Effector memory CD8-positive, alpha-beta T cell (primary cell): Measurements from ENCODE around the gene GALNT18.

Experiments
- ATAC-seq: fragments of 150-1000 bp; cut with Tn5 transposase; replicated peaks from 2 replicates; pipeline ENCODE4 v1.10.0; 2021; ENCODE audit warnings: mild to moderate bottlenecking, moderate library complexity
- DNase-seq, 3 experiments: peaks; one replicate each; pipeline ENCODE4 v3.0.0; 2021
- H3K27ac Mint-ChIP-seq, 2 donors: one replicate each; pipeline ENCODE4 v1.8.0; 2022; ENCODE audit warnings: mild to moderate bottlenecking in 2 of 2, mixed read lengths in 2 of 2, moderate library complexity in 2 of 2
- H3K27me3 Mint-ChIP-seq, 2 donors: one replicate each; pipeline ENCODE4 v1.8.0; 2022; ENCODE audit warnings: mixed read lengths in 2 of 2
- H3K36me3 Mint-ChIP-seq: one replicate; pipeline ENCODE4 v1.8.0; 2022; ENCODE audit warnings: mild to moderate bottlenecking, moderate library complexity, mixed read lengths; ENCODE audit not compliant: insufficient read depth
- H3K4me1 Mint-ChIP-seq, 2 donors: one replicate each; pipeline ENCODE4 v1.8.0; 2022; ENCODE audit warnings: low read depth in 2 of 2, mixed read lengths in 2 of 2
- H3K4me3 Mint-ChIP-seq, 2 donors: one replicate each; pipeline ENCODE4 v1.8.0; 2022; ENCODE audit warnings: mild to moderate bottlenecking in 2 of 2, mixed read lengths in 2 of 2, moderate library complexity in 2 of 2
- H3K9me3 Mint-ChIP-seq, 2 donors: one replicate each; pipeline ENCODE4 v1.8.0; 2022; ENCODE audit warnings: mixed read lengths in 2 of 2

GALNT18 gene

DNA sequence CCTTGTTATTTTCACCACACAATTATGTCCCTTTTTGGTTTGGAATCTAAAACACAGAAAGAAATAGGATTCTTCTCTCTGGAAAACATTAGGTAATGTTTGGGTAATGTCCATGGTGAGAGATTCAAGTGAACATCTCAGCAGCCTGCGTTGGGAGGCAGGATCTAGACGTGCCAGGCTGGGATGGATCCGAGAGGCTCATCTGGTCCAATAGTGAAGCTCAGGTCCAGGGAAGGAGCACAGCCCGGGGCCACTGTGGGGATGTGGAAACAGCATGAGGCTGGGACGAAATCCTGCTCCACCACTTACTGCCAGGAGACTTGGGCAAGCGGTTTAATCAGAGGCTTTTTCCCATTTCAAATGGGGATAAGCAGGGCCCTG is 378.6 kb downstream of the GALNT18 start:
- H3K27me3 Mint-ChIP-seq = peaks cover 0 to 7% of the 10 kb centered on the region in 2 donors
- H3K36me3 Mint-ChIP-seq = peaks cover 3% of the 10 kb centered on the region
- peak overlapping the region; percentile 48 to 65 for H3K4me3 Mint-ChIP-seq
- DNase-seq = no peak
- peak overlapping the region in 1 of 2 donors; percentile 88 for H3K27ac Mint-ChIP-seq
- peaks cover 11 to 29% of the 10 kb centered on the region in 2 donors for H3K4me1 Mint-ChIP-seq
- ATAC-seq = no peak
- peaks cover 0 to 12% of the 10 kb centered on the region in 2 donors for H3K9me3 Mint-ChIP-seq

DNA sequence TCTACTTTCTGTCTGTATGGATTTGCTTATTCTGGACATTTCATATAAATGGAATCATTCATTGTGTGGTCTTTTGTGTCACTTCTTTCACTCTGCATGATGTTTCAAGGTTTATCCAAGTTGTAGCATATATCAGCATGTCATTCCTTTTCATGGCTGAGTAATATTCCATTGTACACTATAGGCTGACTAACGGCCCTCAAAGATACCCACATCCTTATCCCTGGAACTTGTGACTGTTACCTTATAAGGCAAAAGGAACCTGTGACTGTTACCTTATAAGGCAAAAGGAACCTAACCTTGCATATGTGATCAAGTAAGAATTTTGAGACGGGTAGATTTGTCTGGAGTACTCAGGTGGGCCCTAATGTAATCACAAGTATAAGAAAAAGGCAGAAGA is 380.5 kb downstream of the GALNT18 start:
- Mint-ChIP-seq H3K9me3 (peaks cover 0 to under 1% of the 10 kb centered on the region in 2 donors), H3K27ac (no peak overlapping the region), H3K27me3 (peaks cover 0 to 12% of the 10 kb centered on the region in 2 donors), H3K4me1 (peaks cover 11 to 19% of the 10 kb centered on the region in 2 donors), H3K4me3 (no peak overlapping the region), H3K36me3 (no peaks in the 10 kb centered on the region)
- DNase-seq (no peak), ATAC-seq (no peak)

DNA sequence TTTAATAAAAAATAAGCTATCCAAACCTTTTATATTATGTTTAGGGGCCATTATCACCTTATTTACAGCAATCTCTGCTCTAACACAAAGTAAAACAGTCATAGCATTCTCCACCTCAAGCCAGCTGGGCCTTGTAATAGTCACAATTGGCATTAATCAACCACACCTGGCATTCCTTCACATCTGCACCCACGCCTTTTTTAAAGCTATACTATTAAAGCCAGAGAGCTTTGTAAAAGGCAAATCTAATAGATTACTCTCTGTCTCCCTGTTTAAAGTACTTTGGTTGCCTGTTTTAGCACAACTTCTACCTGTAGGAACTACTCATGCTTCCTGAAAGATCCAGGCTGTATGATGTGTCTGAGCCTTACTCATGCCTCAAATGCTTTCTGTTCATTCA is 381.8 kb downstream of the GALNT18 start:
- peaks cover 11 to 17% of the 10 kb centered on the region in 2 donors for H3K4me1 Mint-ChIP-seq
- ATAC-seq = no peak

DNA sequence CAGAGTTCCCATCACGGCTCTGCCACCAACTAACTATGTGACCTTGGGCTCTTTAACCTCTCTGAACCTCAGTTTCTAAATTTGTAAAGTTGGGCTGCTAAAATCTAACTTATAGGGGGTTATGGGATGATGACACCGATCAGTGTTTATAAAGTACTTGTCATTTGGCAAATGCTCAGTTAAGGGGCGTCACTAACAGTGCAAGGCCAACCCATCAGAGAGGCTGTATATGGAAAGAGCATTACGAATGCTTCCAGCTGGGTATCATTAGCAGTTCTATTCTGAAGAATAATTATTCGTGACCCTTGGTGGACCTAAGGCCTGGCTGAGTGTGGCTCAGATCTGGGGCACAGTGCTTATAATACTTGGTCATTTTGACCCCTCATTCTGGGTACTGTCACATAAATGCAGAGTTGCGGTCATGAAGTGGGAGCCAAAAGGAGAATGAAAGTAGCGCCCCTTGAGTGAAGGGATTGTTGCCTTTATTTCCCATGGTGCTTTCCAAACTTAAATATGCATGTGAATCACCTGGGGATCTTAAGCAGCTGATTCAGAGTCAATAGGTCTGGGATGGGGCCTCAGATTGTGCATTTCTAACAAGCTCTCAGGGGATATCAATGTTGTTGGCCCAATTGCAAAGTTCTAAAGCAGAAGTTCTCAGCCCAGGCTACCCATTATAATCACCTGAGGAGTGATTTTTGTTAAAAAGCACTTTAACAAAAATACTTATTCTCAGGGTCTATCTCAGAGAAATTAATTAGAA is 384.6 kb downstream of the GALNT18 start:
- no peak overlapping the region for H3K4me3 Mint-ChIP-seq
- no peaks in the 10 kb centered on the region for H3K9me3 Mint-ChIP-seq
- ATAC-seq (no peak), DNase-seq (no peak)
- H3K27me3 Mint-ChIP-seq = peaks cover 15 to 38% of the 10 kb centered on the region in 2 donors
- no peaks in the 10 kb centered on the region for H3K36me3 Mint-ChIP-seq
- H3K4me1 Mint-ChIP-seq = no peaks in the 10 kb centered on the region
- H3K27ac Mint-ChIP-seq = no peak overlapping the region

More for the DNA sequence above, 381.8 kb downstream of the GALNT18 start:
- no peak overlapping the region for H3K4me3 Mint-ChIP-seq
- DNase-seq = no peak
- H3K9me3 Mint-ChIP-seq = no peaks in the 10 kb centered on the region
- H3K27me3 Mint-ChIP-seq = peaks cover 0 to 12% of the 10 kb centered on the region in 2 donors
- no peaks in the 10 kb centered on the region for H3K36me3 Mint-ChIP-seq
- no peak overlapping the region for H3K27ac Mint-ChIP-seq

DNA sequence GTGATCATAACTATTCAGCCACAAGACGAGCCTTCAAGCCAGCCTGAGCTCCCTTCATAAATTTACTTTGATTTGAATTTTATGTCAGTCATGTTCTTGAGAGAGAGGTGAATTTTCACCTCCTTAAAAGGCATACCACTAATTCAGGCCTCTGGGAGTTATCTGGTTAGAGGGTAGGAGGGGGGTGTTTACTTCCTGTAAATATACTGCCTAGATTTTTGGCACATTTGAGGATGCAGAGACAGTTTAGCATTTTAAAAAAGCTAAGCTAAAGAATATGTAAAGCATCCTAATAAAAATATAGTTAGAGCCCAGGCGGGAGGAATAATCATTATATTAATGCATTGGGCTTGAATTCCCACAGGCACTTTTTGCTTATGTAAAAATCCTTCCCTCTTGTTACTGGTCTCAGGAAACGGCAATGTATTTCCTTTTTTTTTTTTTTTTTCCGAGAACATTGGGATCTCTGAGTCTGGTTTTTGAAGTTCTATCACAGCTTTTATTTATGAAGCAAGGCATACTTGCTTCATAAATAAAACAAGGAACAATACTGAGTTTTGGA is 385.2 kb downstream of the GALNT18 start:
- Mint-ChIP-seq H3K4me1 (no peaks in the 10 kb centered on the region), H3K36me3 (no peaks in the 10 kb centered on the region), H3K4me3 (no peak overlapping the region), H3K27ac (no peak overlapping the region), H3K27me3 (peaks cover 15 to 44% of the 10 kb centered on the region in 2 donors), H3K9me3 (no peaks in the 10 kb centered on the region)
- no peak for DNase-seq
- no peak for ATAC-seq

DNA sequence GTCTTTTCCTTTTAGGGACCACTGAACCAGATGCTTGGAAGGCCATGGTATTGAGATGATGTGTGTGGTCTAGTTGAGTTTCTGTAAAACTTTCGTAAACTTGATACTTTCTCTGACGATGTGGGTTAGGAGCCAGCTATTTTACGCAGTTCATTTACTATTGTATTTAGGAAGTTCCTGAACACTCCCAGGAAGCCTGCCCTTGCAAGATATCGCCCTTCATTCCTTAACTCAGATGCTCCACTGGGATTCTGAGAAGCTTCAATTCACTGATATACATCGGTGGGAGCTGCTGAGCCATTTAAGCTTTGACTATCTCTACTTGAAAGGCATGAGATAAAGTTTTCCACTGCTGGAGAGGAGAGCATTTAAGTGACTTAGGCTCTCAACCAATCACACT is 390.0 kb downstream of the GALNT18 start:
- DNase-seq (no peak), ATAC-seq (no peak)
- Mint-ChIP-seq H3K27ac (no peak overlapping the region), H3K9me3 (no peaks in the 10 kb centered on the region), H3K4me1 (no peaks in the 10 kb centered on the region), H3K36me3 (no peaks in the 10 kb centered on the region), H3K4me3 (no peak overlapping the region), H3K27me3 (peaks cover 36 to 61% of the 10 kb centered on the region in 2 donors)

DNA sequence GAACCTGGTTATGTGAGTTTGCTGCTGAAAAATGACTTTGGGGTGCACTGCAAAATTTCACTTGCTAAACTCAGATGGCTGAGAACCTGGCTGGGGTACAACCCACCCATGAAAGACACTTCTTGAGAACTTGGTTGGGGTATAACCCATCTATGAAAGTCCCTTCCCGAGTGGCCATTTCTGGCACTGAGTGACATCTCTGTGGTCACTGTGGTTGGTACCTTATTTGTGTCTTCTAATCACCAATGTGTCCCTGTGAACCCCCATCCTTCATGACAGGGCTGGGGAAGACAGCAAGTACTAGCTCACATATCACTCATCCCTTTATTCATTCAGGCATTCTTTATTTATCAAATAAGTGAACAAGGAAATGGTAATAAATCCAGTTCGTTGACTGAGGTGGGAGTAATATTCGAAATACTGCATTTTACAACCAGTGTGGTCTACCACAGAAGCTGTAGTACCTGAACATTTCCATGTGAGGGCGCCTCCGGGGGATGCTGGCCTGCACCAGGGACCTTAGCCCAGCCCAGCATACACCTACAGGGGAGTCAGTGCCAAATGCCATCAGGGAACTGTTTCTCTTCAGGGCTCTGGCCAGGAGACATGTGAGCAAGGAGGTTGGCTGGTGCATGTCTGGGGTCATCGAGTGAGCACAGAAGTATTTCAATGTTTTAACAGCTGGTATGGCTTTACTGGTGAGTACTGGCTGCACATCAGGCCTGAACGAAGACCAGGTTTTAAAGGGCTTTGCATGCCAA is 390.8 kb downstream of the GALNT18 start:
- H3K9me3 Mint-ChIP-seq = no peaks in the 10 kb centered on the region
- H3K36me3 Mint-ChIP-seq = no peaks in the 10 kb centered on the region
- H3K4me1 Mint-ChIP-seq = no peaks in the 10 kb centered on the region
- H3K4me3 Mint-ChIP-seq = no peak overlapping the region
- ATAC-seq = no peak
- no peak overlapping the region for H3K27ac Mint-ChIP-seq
- peaks cover 36 to 61% of the 10 kb centered on the region in 2 donors for H3K27me3 Mint-ChIP-seq
- DNase-seq = no peak

DNA sequence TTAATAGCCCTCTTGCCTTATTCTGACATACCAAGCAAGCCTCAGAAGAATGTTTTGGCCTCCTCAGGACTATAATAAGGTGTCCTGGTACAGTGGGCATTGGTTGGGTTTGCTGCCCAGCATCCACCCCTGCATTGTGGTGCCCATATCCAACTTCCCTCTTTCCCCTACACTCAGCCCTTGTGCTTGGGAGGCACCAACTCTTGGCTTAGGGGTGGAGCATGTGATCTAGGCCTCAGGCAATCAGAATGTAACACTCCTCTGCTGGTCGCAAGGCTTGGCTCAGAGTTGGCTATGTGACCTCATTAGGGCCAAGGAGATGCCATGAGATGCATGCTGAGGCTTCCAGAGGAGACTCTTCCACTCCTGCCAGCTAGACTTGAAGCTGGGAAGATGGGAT is 391.7 kb downstream of the GALNT18 start:
- no peak for ATAC-seq
- Mint-ChIP-seq H3K9me3 (no peaks in the 10 kb centered on the region), H3K27ac (no peak overlapping the region), H3K27me3 (peaks cover 36 to 66% of the 10 kb centered on the region in 2 donors), H3K4me3 (no peak overlapping the region), H3K4me1 (no peaks in the 10 kb centered on the region), H3K36me3 (no peaks in the 10 kb centered on the region)
- no peak for DNase-seq

DNA sequence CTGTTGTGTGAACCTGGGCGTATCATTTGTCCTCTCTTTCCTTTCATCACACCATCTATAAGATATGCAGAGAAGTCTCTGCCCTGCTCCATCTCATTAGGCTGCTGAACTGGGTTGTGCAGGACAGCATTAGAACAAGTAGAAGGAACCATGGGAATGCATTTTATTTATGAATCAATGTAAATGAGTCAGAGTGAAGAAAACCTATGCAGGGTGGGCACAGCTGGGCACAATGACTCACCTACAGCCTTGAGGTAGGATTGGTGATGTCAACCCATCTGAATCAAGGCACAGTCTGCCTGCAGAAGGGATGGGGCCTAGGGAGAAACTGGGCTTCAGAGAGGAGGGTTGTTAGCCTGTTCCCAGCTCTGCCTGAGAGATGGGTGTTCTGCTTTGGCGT is 392.2 kb downstream of the GALNT18 start:
- Mint-ChIP-seq H3K9me3 (no peaks in the 10 kb centered on the region), H3K27me3 (peaks cover 34 to 67% of the 10 kb centered on the region in 2 donors), H3K4me3 (no peak overlapping the region), H3K27ac (no peak overlapping the region), H3K36me3 (no peaks in the 10 kb centered on the region), H3K4me1 (no peaks in the 10 kb centered on the region)
- ATAC-seq = no peak
- DNase-seq = no peak

DNA sequence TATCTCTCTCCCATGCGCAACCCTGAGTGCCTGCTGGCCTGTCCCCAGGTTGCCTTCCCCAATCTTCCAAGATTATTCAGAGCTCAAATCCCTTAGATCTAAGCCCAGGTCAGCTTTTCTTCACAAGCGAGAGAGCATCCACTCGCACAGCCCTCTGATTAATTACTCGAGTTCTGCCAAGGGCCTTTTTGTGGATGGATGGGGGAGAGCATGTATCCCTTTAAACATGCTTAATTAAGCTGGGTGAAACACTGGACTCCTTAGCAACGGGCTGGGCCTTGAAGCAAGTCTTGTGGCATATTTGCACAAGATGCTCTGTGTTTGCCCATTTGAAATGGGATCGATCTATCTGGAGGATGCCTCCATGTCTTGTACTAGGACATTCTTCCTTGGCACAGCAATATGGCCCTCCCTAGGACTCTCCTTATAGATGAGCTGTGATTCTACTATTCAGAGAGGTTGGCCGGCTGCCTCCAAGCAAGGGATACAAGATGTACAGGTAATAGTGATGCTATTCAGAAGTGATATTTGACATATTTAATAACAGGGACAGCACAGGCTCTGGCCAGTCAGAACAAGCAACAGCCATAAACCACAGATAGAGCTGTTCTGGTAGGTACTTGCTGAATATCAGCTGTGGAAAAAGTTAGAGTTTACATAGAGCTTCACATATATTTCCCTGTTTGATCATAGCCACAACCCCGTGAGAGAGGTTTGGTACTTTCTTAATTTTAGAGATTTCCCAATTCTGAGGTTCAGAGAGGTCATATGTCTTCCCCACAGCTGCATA is 394.3 kb downstream of the GALNT18 start:
- Mint-ChIP-seq H3K27me3 (peaks cover 21 to 48% of the 10 kb centered on the region in 2 donors), H3K36me3 (no peaks in the 10 kb centered on the region), H3K9me3 (no peaks in the 10 kb centered on the region), H3K4me1 (no peaks in the 10 kb centered on the region), H3K27ac (no peak overlapping the region), H3K4me3 (no peak overlapping the region)
- no peak for ATAC-seq
- DNase-seq = no peak
